Left ventricle myocardium inferior (tissue), 1 donor: ENCODE data around the gene AGAP1. TPM values are rescaled to one million over a fixed set of nuclear protein-coding genes. Genes with fewer than 3 reads are reported as not detected.
"Not testable (repeated sequence)": the region's sequence is repeated elsewhere in the genome, so short reads cannot be mapped to it uniquely, and the experiment has no call there.

ENCODE experiments used
- DNase-seq: peaks from one replicate; pipeline ENCODE4 v3.0.0-alpha.2; 2020
- H3K27ac ChIP-seq: fragments of 200-600 bp; replicated peaks from 2 replicates; pipeline ENCODE4 v1.8.0; 2021
- H3K27me3 ChIP-seq: fragments of 200-600 bp; 2 replicates; pipeline ENCODE4 v1.8.0; 2021; ENCODE audit warnings: low read depth
- H3K36me3 ChIP-seq: fragments of 200-600 bp; 2 replicates; pipeline ENCODE4 v1.8.0; 2021
- H3K4me1 ChIP-seq: fragments of 200-600 bp; 2 replicates; pipeline ENCODE4 v1.8.0; 2021
- H3K4me3 ChIP-seq: fragments of 200-600 bp; 2 replicates; pipeline ENCODE4 v1.8.0; 2021; ENCODE audit warnings: mild to moderate bottlenecking, moderate library complexity
- H3K9me3 ChIP-seq: fragments of 200-600 bp; replicated peaks from 2 replicates; pipeline ENCODE4 v1.8.0; 2021
- intact Hi-C: fragments of 100-400 bp; cut with micrococcal nuclease; formaldehyde crosslinking; loops from one replicate; pipeline ENCODE4 v1.11.0; 2022
- total RNA-seq: library from RNA; stranded (reverse); fragmentation: NEBNext Ultra II Directional; extraction: Animal tissue kit (Norgen Biotek cat#: 25700); gene quantifications from one replicate; pipeline ENCODE4 v1.2.1, GENCODE V29; 2021
- TF ChIP-seq, protein P1 (sequence below): fragments of 200-600 bp; IDR thresholded peaks from 2 replicates; pipeline ENCODE4 v1.8.0; 2021; ENCODE audit warnings: antibody characterized with exemption, mild to moderate bottlenecking, borderline replicate concordance
- donor health status: DM: no; HTN: yes; CAD: no; lungs with severe emphysema.

Gene AGAP1
- total RNA-seq, 1 donor from 2014 or later = 18.1 TPM

DNA sequence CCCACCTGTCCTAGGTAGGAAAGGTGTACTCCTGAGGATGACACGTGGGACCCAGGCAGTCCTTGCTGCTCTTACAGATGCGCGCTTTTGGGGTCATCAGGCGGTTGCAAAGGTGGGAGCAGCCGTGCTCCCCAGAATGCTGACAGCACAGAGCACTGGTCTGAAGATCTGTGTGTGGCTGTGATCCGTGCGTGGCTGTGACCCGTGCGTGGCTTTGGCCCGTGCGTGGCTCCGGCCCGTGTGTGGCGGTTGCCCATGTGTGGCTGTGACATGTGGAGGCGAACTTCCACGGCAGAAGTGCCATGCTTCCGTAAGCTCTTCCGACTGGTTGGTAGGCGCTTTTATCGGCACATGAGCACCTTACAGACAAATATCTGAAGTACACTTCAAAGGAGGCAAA is 270.0 kb downstream of the AGAP1 start:
- Histone ChIP-seq H3K4me1 (no peaks in the 10 kb centered on the region), H3K4me3 (no peak overlapping the region), H3K36me3 (peaks cover 18% of the 10 kb centered on the region), H3K27ac (no peak overlapping the region), H3K27me3 (no peaks in the 10 kb centered on the region), H3K9me3 (no peaks in the 10 kb centered on the region)
- TF ChIP-seq, protein P1, sequence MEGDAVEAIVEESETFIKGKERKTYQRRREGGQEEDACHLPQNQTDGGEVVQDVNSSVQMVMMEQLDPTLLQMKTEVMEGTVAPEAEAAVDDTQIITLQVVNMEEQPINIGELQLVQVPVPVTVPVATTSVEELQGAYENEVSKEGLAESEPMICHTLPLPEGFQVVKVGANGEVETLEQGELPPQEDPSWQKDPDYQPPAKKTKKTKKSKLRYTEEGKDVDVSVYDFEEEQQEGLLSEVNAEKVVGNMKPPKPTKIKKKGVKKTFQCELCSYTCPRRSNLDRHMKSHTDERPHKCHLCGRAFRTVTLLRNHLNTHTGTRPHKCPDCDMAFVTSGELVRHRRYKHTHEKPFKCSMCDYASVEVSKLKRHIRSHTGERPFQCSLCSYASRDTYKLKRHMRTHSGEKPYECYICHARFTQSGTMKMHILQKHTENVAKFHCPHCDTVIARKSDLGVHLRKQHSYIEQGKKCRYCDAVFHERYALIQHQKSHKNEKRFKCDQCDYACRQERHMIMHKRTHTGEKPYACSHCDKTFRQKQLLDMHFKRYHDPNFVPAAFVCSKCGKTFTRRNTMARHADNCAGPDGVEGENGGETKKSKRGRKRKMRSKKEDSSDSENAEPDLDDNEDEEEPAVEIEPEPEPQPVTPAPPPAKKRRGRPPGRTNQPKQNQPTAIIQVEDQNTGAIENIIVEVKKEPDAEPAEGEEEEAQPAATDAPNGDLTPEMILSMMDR = no peak
- no peak for DNase-seq
- intact Hi-C loops = no loop called here

DNA sequence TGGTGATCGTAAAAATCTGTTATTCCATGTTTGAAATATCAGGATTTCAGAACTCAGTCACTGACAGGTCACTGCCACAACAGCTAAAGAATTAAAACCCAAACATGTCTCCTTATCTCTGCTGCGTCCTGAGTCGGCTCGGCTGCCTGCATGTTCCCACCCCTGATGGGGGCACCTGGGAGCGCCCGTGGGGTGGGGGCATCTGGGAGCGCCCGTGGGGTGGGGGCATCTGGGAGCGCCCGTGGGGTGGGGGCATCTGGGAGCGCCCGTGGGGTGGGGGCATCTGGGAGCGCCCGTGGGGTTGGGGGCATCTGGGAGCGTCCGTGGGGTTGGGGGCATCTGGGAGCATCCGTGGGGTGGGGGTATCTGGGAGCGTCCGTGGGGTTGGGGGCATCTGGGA is 270.6 kb downstream of the AGAP1 start:
- peaks cover 18% of the 10 kb centered on the region for H3K36me3 ChIP-seq
- H3K4me3 ChIP-seq, H3K9me3 ChIP-seq, H3K4me1 ChIP-seq, intact Hi-C loops, H3K27ac ChIP-seq, DNase-seq, H3K27me3 ChIP-seq: not testable (repeated sequence)

DNA sequence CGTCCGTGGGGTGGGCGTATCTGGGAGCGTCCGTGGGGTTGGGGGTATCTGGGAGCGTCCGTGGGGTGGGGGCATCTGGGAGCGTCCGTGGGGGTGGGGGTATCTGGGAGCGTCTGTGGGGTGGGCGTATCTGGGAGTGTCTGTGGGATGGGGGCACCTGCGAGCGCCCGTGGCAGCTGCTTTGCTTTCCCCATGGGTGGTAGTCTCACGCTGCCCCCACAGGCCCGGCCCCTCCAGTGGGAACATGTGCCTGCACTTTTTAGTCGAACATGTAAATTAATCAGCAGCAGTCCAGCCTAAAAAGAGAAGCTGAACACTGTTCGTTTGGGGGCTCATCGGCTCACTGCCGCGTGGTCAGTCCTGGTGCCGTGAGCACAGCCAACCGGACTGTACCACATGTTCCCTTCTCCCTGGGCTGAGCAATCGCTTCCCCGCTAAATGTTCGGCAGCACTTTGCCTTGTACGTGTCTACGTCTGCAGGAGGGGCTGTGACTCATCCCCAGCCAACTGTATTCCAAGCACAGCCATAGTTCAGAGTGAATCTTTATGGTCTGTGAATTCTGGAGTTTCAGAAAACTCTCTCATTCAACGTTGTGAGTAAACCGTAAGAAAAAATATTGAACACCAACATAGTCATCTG is 271.5 kb downstream of the AGAP1 start:
- H3K36me3 ChIP-seq = peaks cover 18% of the 10 kb centered on the region
- H3K27ac ChIP-seq = no peak overlapping the region
- no peak for DNase-seq
- intact Hi-C loops = loop anchor here (5.0 kb wide), 1 partner anchor 417 kb away; no protein-coding TSS in a partner anchor
- TF ChIP-seq, protein P1 = no peak
- H3K9me3 ChIP-seq = no peaks in the 10 kb centered on the region
- H3K4me1 ChIP-seq = peaks cover 5% of the 10 kb centered on the region
- H3K27me3 ChIP-seq = no peaks in the 10 kb centered on the region
- no peak overlapping the region for H3K4me3 ChIP-seq

DNA sequence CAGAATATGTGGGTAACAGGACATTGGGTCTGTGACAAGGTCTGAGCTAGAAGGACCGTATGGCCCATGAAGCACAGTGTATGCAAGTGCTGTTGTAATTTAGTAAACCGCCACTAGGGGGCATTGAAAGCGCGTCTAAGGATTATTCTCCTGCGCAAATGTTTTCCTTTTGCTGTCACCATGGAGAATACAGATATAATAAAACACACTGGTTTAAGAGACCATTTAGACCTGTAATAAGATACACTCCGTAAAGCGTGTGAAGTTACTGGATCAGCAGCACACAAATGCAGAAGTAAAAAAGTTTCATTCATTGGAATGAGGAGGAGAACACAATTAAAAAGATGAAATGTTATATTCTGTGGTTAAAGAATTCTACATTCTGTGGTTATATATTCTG is 272.4 kb downstream of the AGAP1 start:
- Histone ChIP-seq H3K27ac (no peak overlapping the region), H3K4me3 (no peak overlapping the region), H3K4me1 (peaks cover 5% of the 10 kb centered on the region), H3K9me3 (no peaks in the 10 kb centered on the region), H3K27me3 (no peaks in the 10 kb centered on the region), H3K36me3 (peaks cover 18% of the 10 kb centered on the region)
- no peak for DNase-seq
- TF ChIP-seq, protein P1 = peak; percentile 94
- intact Hi-C loops = loop anchor here (5.0 kb wide), 1 partner anchor 416 kb away; no protein-coding TSS in a partner anchor

DNA sequence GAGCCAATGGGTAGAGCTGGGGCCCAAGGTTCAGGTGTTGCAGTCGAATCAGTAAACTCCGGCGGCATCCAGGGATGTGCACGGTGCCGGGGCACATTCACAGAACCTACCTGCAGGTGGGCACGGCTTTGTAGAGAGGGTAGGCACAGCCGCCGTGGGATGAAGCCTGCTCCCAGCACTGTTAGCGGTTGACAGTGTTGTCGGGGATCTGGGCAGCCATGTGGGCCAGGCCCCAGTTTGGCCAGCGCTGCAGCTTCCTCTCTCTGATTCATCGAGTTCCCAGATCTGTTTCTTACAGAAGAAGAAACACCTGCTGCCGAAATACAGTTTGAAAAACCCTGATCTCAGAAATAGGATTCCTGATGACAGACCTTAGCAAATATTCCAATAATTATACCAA is 274.8 kb downstream of the AGAP1 start:
- intact Hi-C loops = loop anchor here (5.0 kb wide), 1 partner anchor 414 kb away; no protein-coding TSS in a partner anchor
- peaks cover 12% of the 10 kb centered on the region for H3K36me3 ChIP-seq
- no peak overlapping the region for H3K4me3 ChIP-seq
- TF ChIP-seq, protein P1 = no peak
- H3K4me1 ChIP-seq = peaks cover 5% of the 10 kb centered on the region
- no peak for DNase-seq
- no peaks in the 10 kb centered on the region for H3K9me3 ChIP-seq
- no peaks in the 10 kb centered on the region for H3K27me3 ChIP-seq
- no peak overlapping the region for H3K27ac ChIP-seq

DNA sequence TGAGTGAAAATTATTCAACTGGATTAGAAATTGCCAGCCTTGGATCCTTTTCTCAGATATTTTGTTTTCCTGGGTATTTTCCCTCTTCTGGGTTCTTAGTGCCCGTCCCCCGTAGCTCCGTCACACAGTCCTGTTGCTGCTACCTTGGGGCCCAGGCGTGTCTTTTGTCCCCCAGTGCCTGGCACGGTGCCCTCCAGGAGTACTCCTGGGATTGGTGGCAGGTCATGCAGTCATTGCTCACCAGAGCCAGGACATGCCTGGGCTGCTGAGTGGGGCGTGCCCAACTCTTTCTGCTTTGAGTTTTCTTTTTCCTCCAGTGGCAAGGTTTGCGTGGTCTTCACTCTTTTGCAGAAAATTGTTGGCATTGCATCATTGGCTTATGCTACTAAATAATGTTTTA is 275.2 kb downstream of the AGAP1 start:
- H3K27ac ChIP-seq = no peak overlapping the region

More for the DNA sequence above, 275.2 kb downstream of the AGAP1 start:
- H3K4me1 ChIP-seq = peaks cover 5% of the 10 kb centered on the region
- intact Hi-C loops = loop anchor here (5.0 kb wide), 1 partner anchor 413 kb away; no protein-coding TSS in a partner anchor
- H3K4me3 ChIP-seq = no peak overlapping the region
- H3K36me3 ChIP-seq = peaks cover 7% of the 10 kb centered on the region
- H3K9me3 ChIP-seq = no peaks in the 10 kb centered on the region
- H3K27me3 ChIP-seq = no peaks in the 10 kb centered on the region
- DNase-seq = no peak
- TF ChIP-seq, protein P1 = no peak
